H1 (cell line): Measurements from ENCODE around the gene PKP3. TPM values are rescaled to one million over a fixed set of nuclear protein-coding genes. Genes with fewer than 3 reads are reported as not detected.

Experiments used
- CTCF ChIA-PET: fragments of 300-600 bp; sonication (Branson Sonifier 250); formaldehyde crosslinking; loops from one replicate; lab custom pipeline; 2021; ENCODE audit not compliant: partially characterized antibody; lab: Charles Lee
- POLR2A ChIA-PET: fragments of 300-600 bp; sonication (Branson Sonifier 250); formaldehyde crosslinking; loops from one replicate; lab custom pipeline; 2021; ENCODE audit warnings: inconsistent platforms; ENCODE audit not compliant: partially characterized antibody; lab: Charles Lee
- DNase-seq, 2 experiments: peaks; one replicate each; pipeline versions ENCODE4 v3.0.0 to v3.0.0-alpha.2; 2010 to 2022; ENCODE audit warnings: low spot score in 2 of 2, low read depth in 1 of 2, mixed read lengths in 1 of 2
- FAIRE-seq: peaks from 2 replicates; lab custom pipeline; 2011; peaks lifted over from hg19 to GRCh38; lab: Jason Lieb, UNC
- H2AFZ ChIP-seq: 2 replicates; pipeline ENCODE4 v1.8.1; 2012; ENCODE audit warnings: low read length, inconsistent platforms
- H2AK5ac ChIP-seq: 2 replicates; pipeline ENCODE4 v1.6.1; 2013; ENCODE audit warnings: low read depth, low read length
- H2BK120ac ChIP-seq: replicated peaks from 2 replicates; pipeline ENCODE3; 2013; ENCODE audit warnings: low read depth, low read length, inconsistent platforms
- H2BK12ac ChIP-seq: 2 replicates; pipeline ENCODE4 v1.6.1; 2013; ENCODE audit warnings: low read depth, low read length
- H2BK15ac ChIP-seq: 2 replicates; pipeline ENCODE4 v1.6.1; 2013; ENCODE audit warnings: low read length
- H2BK20ac ChIP-seq: 2 replicates; pipeline ENCODE4 v1.6.1; 2013; ENCODE audit warnings: low read length
- H2BK5ac ChIP-seq: 2 replicates; pipeline ENCODE4 v1.6.1; 2013; ENCODE audit warnings: low read depth, low read length
- H3K14ac ChIP-seq: 2 replicates; pipeline ENCODE4 v1.6.1; 2013; ENCODE audit warnings: inconsistent platforms; ENCODE audit not compliant: insufficient read length
- H3K18ac ChIP-seq: 2 replicates; pipeline ENCODE4 v1.6.1; 2013; ENCODE audit warnings: low read length; ENCODE audit errors: extremely low read depth
- H3K23ac ChIP-seq: 2 replicates; pipeline ENCODE4 v1.6.1; 2013; ENCODE audit warnings: inconsistent platforms; ENCODE audit not compliant: insufficient read length
- H3K23me2 ChIP-seq: 2 replicates; pipeline ENCODE4 v1.6.1; 2013; ENCODE audit warnings: low read depth, low read length
- H3K27ac ChIP-seq: 2 replicates; pipeline ENCODE4 v1.6.1; 2011; ENCODE audit warnings: low read depth, low read length, inconsistent platforms
- H3K27me3 ChIP-seq, 4 experiments: replicated peaks in 1 of 4; 1 replicate in 1 of 4; 2 replicates in 3 of 4; pipeline versions ENCODE4 v1.6.1 to v1.8.1; 2011 to 2013; ENCODE audit warnings: low read length in 3 of 4, mild to moderate bottlenecking in 3 of 4, inconsistent platforms in 2 of 4, mixed read lengths in 2 of 4, moderate library complexity in 1 of 4; ENCODE audit not compliant: control insufficient read depth in 3 of 4, insufficient read depth in 3 of 4; ENCODE audit errors: extremely low read depth in 1 of 4
- H3K36me3 ChIP-seq, 4 experiments: 2 replicates each; pipeline versions ENCODE4 v1.6.1 to v1.8.1; 2011 to 2013; ENCODE audit warnings: mild to moderate bottlenecking in 4 of 4, low read length in 3 of 4, moderate library complexity in 2 of 4, control low read depth in 1 of 4, inconsistent platforms in 1 of 4; ENCODE audit not compliant: insufficient read depth in 4 of 4, control insufficient read depth in 2 of 4
- H3K4ac ChIP-seq: replicated peaks from 2 replicates; pipeline ENCODE3; 2013; ENCODE audit warnings: low read length, low read depth, mixed read lengths, inconsistent platforms; ENCODE audit not compliant: insufficient read length
- H3K4me1 ChIP-seq, 4 experiments: replicated peaks in 1 of 4; 1 replicate in 1 of 4; 2 replicates in 3 of 4; pipeline versions ENCODE4 v1.6.1 to v1.8.1; 2011 to 2013; ENCODE audit warnings: low read length in 3 of 4, inconsistent platforms in 2 of 4, mixed read lengths in 1 of 4; ENCODE audit not compliant: insufficient read depth in 4 of 4, control insufficient read depth in 3 of 4
- H3K4me2 ChIP-seq, 2 experiments: 2 replicates each; pipeline versions ENCODE4 v1.6.1 to v1.8.1; 2011 to 2013; ENCODE audit warnings: low read depth in 2 of 2, low read length in 2 of 2, control low read depth in 1 of 2, inconsistent platforms in 1 of 2, mild to moderate bottlenecking in 1 of 2; ENCODE audit not compliant: insufficient read depth in 1 of 2
- H3K4me3 ChIP-seq, 4 experiments: fragments of 200-600, 300-600 bp in 1 of 4; sonication (generic), shearing (Covaris generic), sonication (Bioruptor Twin) in 1 of 4; 2 replicates each; pipeline versions ENCODE4 v1.5.1 to v1.8.1; 2011 to 2016; ENCODE audit warnings: low read length in 4 of 4, low read depth in 3 of 4, control low read depth in 2 of 4, inconsistent platforms in 2 of 4, mild to moderate bottlenecking in 2 of 4, mixed read lengths in 1 of 4, moderate library complexity in 1 of 4; ENCODE audit not compliant: insufficient read depth in 2 of 4; ENCODE audit errors: extremely low read depth in 1 of 4
- H3K56ac ChIP-seq: replicated peaks from 2 replicates; pipeline ENCODE3; 2013; ENCODE audit warnings: low read depth, mild to moderate bottlenecking, mixed read lengths, low read length, inconsistent platforms; ENCODE audit not compliant: insufficient read length
- H3K79me1 ChIP-seq: 2 replicates; pipeline ENCODE4 v1.6.1; 2013; ENCODE audit warnings: low read depth, low read length, control low read depth
- H3K79me2 ChIP-seq, 2 experiments: 2 replicates each; pipeline versions ENCODE4 v1.6.1 to v1.8.1; 2012 to 2013; ENCODE audit warnings: low read length in 2 of 2, mild to moderate bottlenecking in 2 of 2, inconsistent platforms in 1 of 2; ENCODE audit not compliant: insufficient read depth in 2 of 2, control insufficient read depth in 1 of 2
- H3K9ac ChIP-seq, 4 experiments: replicated peaks in 1 of 4; 1 replicate in 1 of 4; 2 replicates in 3 of 4; pipeline versions ENCODE4 v1.6.1 to v1.8.1; 2011 to 2013; ENCODE audit warnings: low read depth in 3 of 4, low read length in 3 of 4, control low read depth in 2 of 4, mild to moderate bottlenecking in 2 of 4, moderate library complexity in 2 of 4, inconsistent platforms in 1 of 4; ENCODE audit errors: extremely low read depth in 1 of 4
- H3K9me3 ChIP-seq, 2 experiments: 2 replicates each; pipeline versions ENCODE4 v1.6.1 to v1.8.1; 2012 to 2013; ENCODE audit warnings: mild to moderate bottlenecking in 2 of 2, moderate library complexity in 2 of 2, control low read depth in 1 of 2, inconsistent platforms in 1 of 2, low read depth in 1 of 2, low read length in 1 of 2, mixed read lengths in 1 of 2; ENCODE audit not compliant: insufficient read depth in 2 of 2
- H4K20me1 ChIP-seq, 2 experiments: replicated peaks in 1 of 2; 2 replicates each; pipeline versions ENCODE3 to v1.8.1; 2011 to 2013; ENCODE audit warnings: inconsistent platforms in 2 of 2, low read length in 2 of 2, mild to moderate bottlenecking in 1 of 2; ENCODE audit not compliant: insufficient read depth in 2 of 2, control insufficient read depth in 1 of 2
- H4K5ac ChIP-seq: 2 replicates; pipeline ENCODE4 v1.6.1; 2013; ENCODE audit warnings: low read length, low read depth, mixed read lengths, inconsistent platforms; ENCODE audit not compliant: insufficient read length
- H4K8ac ChIP-seq: 2 replicates; pipeline ENCODE4 v1.8.0; 2013; ENCODE audit warnings: mild to moderate bottlenecking, moderate library complexity, low read length, inconsistent platforms; ENCODE audit not compliant: insufficient read depth; ENCODE audit errors: extremely low read depth
- H4K91ac ChIP-seq: replicated peaks from 2 replicates; pipeline ENCODE3; 2013; ENCODE audit warnings: low read length, mixed read lengths, inconsistent platforms; ENCODE audit not compliant: insufficient read length
- ATF2 ChIP-seq: IDR thresholded peaks from 2 replicates; pipeline ENCODE4 v1.6.1; 2012; ENCODE audit warnings: low read length, inconsistent platforms
- CTBP2 ChIP-seq: IDR thresholded peaks from 2 replicates; pipeline ENCODE4 v1.7.0; 2011; ENCODE audit warnings: borderline replicate concordance, mild to moderate bottlenecking, moderate library complexity, mixed read lengths, low read length; ENCODE audit not compliant: insufficient read depth, insufficient read length
- WGBS, 2 experiments: shearing (Covaris generic) in 1 of 2; methylation state at CpG; one replicate each; pipeline versions ENCODE4 v1.1.6 to v1.1.7; 2013 to 2015; ENCODE audit warnings: low lambda C conversion rate in 2 of 2, mixed read lengths in 2 of 2, inconsistent platforms in 1 of 2, low coverage in 1 of 2, missing lambda C conversion rate in 1 of 2; ENCODE audit not compliant: insufficient replicate concordance in 2 of 2, insufficient coverage in 1 of 2, insufficient read length in 1 of 2; ENCODE audit errors: extremely low coverage in 1 of 2, missing lambda C conversion rate in 1 of 2; 5-methylcytosine and 5-hydroxymethylcytosine counted together
- polyA plus RNA-seq, 7 experiments: library from polyadenylated mRNA; depleted of rRNA in 3 of 7; stranded (reverse) in 5 of 7; unstranded in 2 of 7; fragments of >200 nt in 5 of 7; fragments of 200-250 nt in 2 of 7; gene quantifications; 1 replicate in 5 of 7; 2 replicates in 1 of 7; 4 replicates in 1 of 7; pipeline versions ENCODE4 v1.2.1 to v1.2.3, GENCODE V29; 2011 to 2013; ENCODE audit warnings: missing spikeins in 2 of 7, mixed read lengths in 2 of 7
- total RNA-seq: library from RNA; stranded (reverse); fragmentation: NEBNext Ultra II Directional; extraction: Animal tissue kit (Norgen Biotek cat#: 25700); gene quantifications from 2 replicates; pipeline ENCODE4 v1.2.1, GENCODE V29; 2021

Gene PKP3
- total and polyA plus RNA-seq, 2 of the 8 experiments (the other 6 are each of a cell fraction or from before 2014, with no cell fraction given), result 16.7 to 28.7 TPM

- no peaks in the 10 kb centered on the region for H3K9me3 ChIP-seq
- no peak overlapping the region for H3K4ac ChIP-seq
- H3K14ac ChIP-seq, result no peak overlapping the region
- no peaks in the 10 kb centered on the region for H3K23me2 ChIP-seq
- 62% methylated on average over 10 of the region's 25 CpGs; no CpG with 5 or more reads in 1 of the 2 experiments for WGBS, 2 experiments
- TF ChIP-seq ATF2, result no peak
- TF ChIP-seq CTBP2, result no peak
- no peaks in the 10 kb centered on the region for H3K36me3 ChIP-seq
- FAIRE-seq, result no peak
- no peak overlapping the region for H3K4me3 ChIP-seq
- no peak overlapping the region for H3K56ac ChIP-seq
- no peak overlapping the region for H2BK120ac ChIP-seq
- H2AFZ ChIP-seq, result no peak overlapping the region
- ChIA-PET CTCF (interaction anchor here (0.5 to 0.6 kb wide), 2 partner anchors 88 to 90 kb away, joined by 3 read pairs; no protein-coding TSS in a partner anchor), POLR2A (no interaction called here)
- no peak overlapping the region; the same call in 1 of the 2 replicates for H3K18ac ChIP-seq
- H3K27ac ChIP-seq, result no peak overlapping the region
- H3K4me2 ChIP-seq, result no peak overlapping the region
- H2BK12ac ChIP-seq, result no peak overlapping the region
- no peak overlapping the region for H2BK5ac ChIP-seq
- no peaks in the 10 kb centered on the region for H3K79me1 ChIP-seq
- H4K5ac ChIP-seq, result no peak overlapping the region
- H4K8ac ChIP-seq, result peak overlapping the region; percentile 25; the same call in 1 of the 2 replicates
- no peak overlapping the region for H4K91ac ChIP-seq
- H2BK20ac ChIP-seq, result no peak overlapping the region
- no peak overlapping the region for H3K23ac ChIP-seq
- no peaks in the 10 kb centered on the region; a peak in 1 of 7 replicates for H3K4me1 ChIP-seq
- H4K20me1 ChIP-seq, result no peaks in the 10 kb centered on the region
- H3K27me3 ChIP-seq, result no peaks in the 10 kb centered on the region
- no peak overlapping the region for H3K9ac ChIP-seq
- peak in 1 of 2 experiments; percentile 62 for DNase-seq
- H3K79me2 ChIP-seq, result no peaks in the 10 kb centered on the region
- H2AK5ac ChIP-seq, result no peak overlapping the region
- H2BK15ac ChIP-seq, result no peak overlapping the region
These were observed 36.0 kb downstream of the PKP3 start for GRCh38 chr11:429931-430456.
